ENCODE measurements around the gene CYP26B1.

CYP26B1 gene

DNA sequence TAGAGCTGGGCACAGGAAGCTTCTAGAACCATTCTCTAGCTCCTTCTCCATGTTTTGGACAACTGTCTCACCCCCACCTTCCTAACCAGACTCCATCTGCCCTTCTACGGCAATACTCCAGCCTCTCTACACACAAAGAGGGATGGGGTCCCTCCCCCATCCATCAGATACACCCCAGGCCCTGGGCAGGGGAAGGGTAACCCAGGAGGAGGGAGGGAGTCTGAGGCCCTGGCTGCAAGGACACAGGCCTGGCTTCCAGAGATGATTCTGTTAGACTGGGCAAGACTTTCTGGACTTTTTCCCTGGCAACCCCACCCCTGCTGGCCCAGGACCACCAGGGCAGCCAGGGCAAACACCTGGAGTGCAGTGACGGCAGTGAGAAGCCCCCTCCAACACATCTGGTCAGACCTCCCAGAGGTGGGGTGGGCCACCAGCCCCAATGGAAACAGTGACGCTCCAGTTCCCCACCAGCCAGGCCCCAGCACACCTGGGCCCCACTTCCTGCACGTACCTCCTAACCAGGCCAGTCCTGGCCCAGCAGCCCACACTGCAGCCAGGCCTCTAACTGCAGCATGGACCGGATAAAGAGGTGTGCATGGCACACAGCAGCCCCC lies 6.5 kb downstream of the CYP26B1 start:
- peaks cover 42% of the 10 kb centered on the region for H3K27me3 ChIP-seq (ENCODE audit: control insufficient read depth, insufficient read depth, low read length)
- H3K27ac ChIP-seq (ENCODE audit: low read length), result no peak overlapping the region
- no peaks in the 10 kb centered on the region for H3K9me3 ChIP-seq (ENCODE audit: control insufficient read depth, insufficient read depth, low read length)
- peaks cover 5% of the 10 kb centered on the region; the same call in 1 of the 2 replicates for H3K4me1 ChIP-seq (ENCODE audit: control insufficient read depth, insufficient read depth, low read length)
- no peak overlapping the region for H3K4me3 ChIP-seq (ENCODE audit: low read length)
- H3K36me3 ChIP-seq (ENCODE audit: control insufficient read depth, insufficient read depth, low read length), result no peaks in the 10 kb centered on the region
- WGBS (ENCODE audit: insufficient coverage, insufficient read length), result no CpG with 5 or more reads among the region's 5 CpGs
- no peak for DNase-seq (ENCODE audit: low read depth, low spot score)

DNA sequence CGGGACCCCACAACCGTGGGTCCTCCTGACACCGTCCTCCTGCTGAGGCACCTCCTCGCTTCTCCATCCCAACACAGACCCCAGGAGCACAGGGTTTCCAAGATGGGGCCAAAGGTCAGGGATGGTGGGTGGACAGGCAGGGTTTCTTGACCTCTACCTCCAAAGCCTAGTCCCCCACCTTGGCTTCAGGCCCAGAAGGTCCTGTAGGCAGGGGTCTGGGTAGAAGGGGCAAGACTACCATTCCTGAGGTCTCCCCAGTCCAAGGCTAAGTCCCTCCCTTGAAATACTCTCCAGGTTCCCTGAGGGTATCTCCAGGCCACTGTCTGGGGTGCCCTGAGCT lies 7.1 kb downstream of the CYP26B1 start:
- DNase-seq (ENCODE audit: low read depth, low spot score), result no peak
- WGBS (ENCODE audit: insufficient coverage, insufficient read length), result no CpG with 5 or more reads among the region's 4 CpGs
- Histone ChIP-seq H3K27ac (ENCODE audit: low read length) (no peak overlapping the region), H3K9me3 (ENCODE audit: control insufficient read depth, insufficient read depth, low read length) (no peaks in the 10 kb centered on the region), H3K4me1 (ENCODE audit: control insufficient read depth, insufficient read depth, low read length) (peaks cover 5% of the 10 kb centered on the region; the same call in 1 of the 2 replicates), H3K4me3 (ENCODE audit: low read length) (no peak overlapping the region), H3K36me3 (ENCODE audit: control insufficient read depth, insufficient read depth, low read length) (no peaks in the 10 kb centered on the region), H3K27me3 (ENCODE audit: control insufficient read depth, insufficient read depth, low read length) (peaks cover 38% of the 10 kb centered on the region)

DNA sequence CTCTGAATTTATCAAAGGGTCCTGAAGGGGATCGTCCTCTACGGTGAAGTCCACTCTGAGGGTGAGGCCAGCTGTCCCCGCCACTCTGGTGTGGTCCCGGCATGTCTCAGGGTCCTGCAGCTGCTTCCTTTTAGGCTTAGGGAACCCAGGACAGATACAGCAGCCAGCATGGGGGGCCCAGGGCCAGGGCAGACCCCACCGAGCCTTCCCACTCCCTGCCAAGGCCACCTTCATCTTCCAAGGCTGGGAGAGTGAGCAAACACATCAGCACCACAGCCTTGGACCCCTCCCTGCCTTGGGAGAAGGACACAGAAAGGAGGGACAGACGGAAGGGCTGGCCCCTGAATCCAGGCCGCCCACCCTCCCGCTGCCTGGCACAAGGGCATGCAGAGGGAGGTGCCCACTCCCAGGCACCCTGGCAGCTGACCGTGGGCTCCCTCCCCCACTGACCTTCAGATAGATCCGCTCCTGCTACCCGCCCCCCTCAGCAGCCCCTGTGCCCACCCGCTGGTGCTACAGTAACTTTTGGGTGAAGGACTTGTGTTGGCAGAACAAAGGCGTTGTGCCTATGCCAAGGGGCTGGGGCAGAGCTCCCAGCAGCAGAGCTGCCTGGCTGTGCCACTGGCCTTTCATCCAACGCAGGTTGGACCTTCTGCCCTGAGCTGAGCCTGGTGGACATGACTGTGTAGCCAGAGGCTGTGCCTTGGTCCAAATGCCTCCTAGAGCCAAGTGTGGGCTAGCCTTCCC lies 7.6 kb downstream of the CYP26B1 start:
- Histone ChIP-seq H3K27me3 (ENCODE audit: control insufficient read depth, insufficient read depth, low read length) (peaks cover 38% of the 10 kb centered on the region), H3K4me1 (ENCODE audit: control insufficient read depth, insufficient read depth, low read length) (peaks cover 5% of the 10 kb centered on the region; the same call in 1 of the 2 replicates), H3K9me3 (ENCODE audit: control insufficient read depth, insufficient read depth, low read length) (no peaks in the 10 kb centered on the region), H3K4me3 (ENCODE audit: low read length) (no peak overlapping the region), H3K27ac (ENCODE audit: low read length) (no peak overlapping the region), H3K36me3 (ENCODE audit: control insufficient read depth, insufficient read depth, low read length) (no peaks in the 10 kb centered on the region; the same call in 1 of the 2 replicates)
- WGBS (ENCODE audit: insufficient coverage, insufficient read length), result no CpG with 5 or more reads among the region's 14 CpGs
- DNase-seq (ENCODE audit: low read depth, low spot score), result no peak

DNA sequence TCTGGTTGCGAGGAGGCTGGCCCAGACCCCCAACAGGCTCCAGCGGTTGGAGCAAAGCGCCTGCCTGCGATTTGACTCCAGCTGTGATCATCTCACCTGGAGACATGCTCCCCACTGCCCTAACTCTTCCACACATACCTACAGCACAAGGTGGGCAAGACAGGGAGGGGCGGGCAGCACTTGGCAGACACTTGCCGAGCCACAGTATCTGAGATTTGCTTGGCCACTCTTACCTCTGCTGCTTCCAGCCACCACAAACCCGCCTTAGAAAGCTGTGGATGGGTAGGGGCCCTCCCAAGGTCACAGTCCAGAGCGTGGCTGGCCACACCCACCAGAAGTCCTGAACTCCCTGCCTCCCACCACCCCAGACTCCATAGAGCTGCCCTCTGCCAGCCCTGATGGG lies 8.2 kb downstream of the CYP26B1 start:
- H3K27ac ChIP-seq (ENCODE audit: low read length), result no peak overlapping the region
- H3K9me3 ChIP-seq (ENCODE audit: control insufficient read depth, insufficient read depth, low read length), result no peaks in the 10 kb centered on the region
- H3K4me3 ChIP-seq (ENCODE audit: low read length), result no peak overlapping the region
- H3K4me1 ChIP-seq (ENCODE audit: control insufficient read depth, insufficient read depth, low read length), result peaks cover 5% of the 10 kb centered on the region; the same call in 1 of the 2 replicates
- H3K27me3 ChIP-seq (ENCODE audit: control insufficient read depth, insufficient read depth, low read length), result peaks cover 38% of the 10 kb centered on the region
- H3K36me3 ChIP-seq (ENCODE audit: control insufficient read depth, insufficient read depth, low read length), result no peaks in the 10 kb centered on the region; the same call in 1 of the 2 replicates
- no peak for DNase-seq (ENCODE audit: low read depth, low spot score)
- no CpG with 5 or more reads among the region's 8 CpGs for WGBS (ENCODE audit: insufficient coverage, insufficient read length)

- no peak overlapping the region for H3K4me3 ChIP-seq (ENCODE audit: low read length)
- no peaks in the 10 kb centered on the region for H3K9me3 ChIP-seq (ENCODE audit: control insufficient read depth, insufficient read depth, low read length)
- H3K36me3 ChIP-seq (ENCODE audit: control insufficient read depth, insufficient read depth, low read length), result no peaks in the 10 kb centered on the region; the same call in 1 of the 2 replicates
- no peak overlapping the region for H3K27ac ChIP-seq (ENCODE audit: low read length)
- no CpG with 5 or more reads among the region's 14 CpGs for WGBS (ENCODE audit: insufficient coverage, insufficient read length)
- no peak for DNase-seq (ENCODE audit: low read depth, low spot score)
- H3K27me3 ChIP-seq (ENCODE audit: control insufficient read depth, insufficient read depth, low read length), result peaks cover 35% of the 10 kb centered on the region
- peaks cover 3% of the 10 kb centered on the region; the same call in 1 of the 2 replicates for H3K4me1 ChIP-seq (ENCODE audit: control insufficient read depth, insufficient read depth, low read length)
These were observed 8.7 kb downstream of the CYP26B1 start for GRCh38 chr2:72138921-72139381.

- 0 out of 2 replicates have a peak, but pooled peaks cover 3% of the 10 kb centered on the region for H3K4me1 ChIP-seq (ENCODE audit: control insufficient read depth, insufficient read depth, low read length)
- H3K9me3 ChIP-seq (ENCODE audit: control insufficient read depth, insufficient read depth, low read length), result no peaks in the 10 kb centered on the region
- H3K27me3 ChIP-seq (ENCODE audit: control insufficient read depth, insufficient read depth, low read length), result peaks cover 28% of the 10 kb centered on the region
- no peak overlapping the region for H3K4me3 ChIP-seq (ENCODE audit: low read length)
- no peak overlapping the region for H3K27ac ChIP-seq (ENCODE audit: low read length)
- DNase-seq (ENCODE audit: low read depth, low spot score), result no peak
- H3K36me3 ChIP-seq (ENCODE audit: control insufficient read depth, insufficient read depth, low read length), result no peaks in the 10 kb centered on the region; the same call in 1 of the 2 replicates
- WGBS (ENCODE audit: insufficient coverage, insufficient read length), result no CpG with 5 or more reads among the region's 24 CpGs
These were observed 9.4 kb downstream of the CYP26B1 start for GRCh38 chr2:72138011-72138881.

- DNase-seq (ENCODE audit: low read depth, low spot score), result no peak
- H3K27ac ChIP-seq (ENCODE audit: low read length), result no peak overlapping the region
- peaks cover 22% of the 10 kb centered on the region for H3K27me3 ChIP-seq (ENCODE audit: control insufficient read depth, insufficient read depth, low read length)
- H3K36me3 ChIP-seq (ENCODE audit: control insufficient read depth, insufficient read depth, low read length), result no peaks in the 10 kb centered on the region; the same call in 1 of the 2 replicates
- H3K9me3 ChIP-seq (ENCODE audit: control insufficient read depth, insufficient read depth, low read length), result no peaks in the 10 kb centered on the region
- 0 out of 2 replicates have a peak, but pooled peaks cover 1% of the 10 kb centered on the region for H3K4me1 ChIP-seq (ENCODE audit: control insufficient read depth, insufficient read depth, low read length)
- WGBS (ENCODE audit: insufficient coverage, insufficient read length), result no CpG with 5 or more reads among the region's 10 CpGs
- no peak overlapping the region for H3K4me3 ChIP-seq (ENCODE audit: low read length)
These were observed 10.1 kb downstream of the CYP26B1 start for GRCh38 chr2:72137498-72138010.

DNA sequence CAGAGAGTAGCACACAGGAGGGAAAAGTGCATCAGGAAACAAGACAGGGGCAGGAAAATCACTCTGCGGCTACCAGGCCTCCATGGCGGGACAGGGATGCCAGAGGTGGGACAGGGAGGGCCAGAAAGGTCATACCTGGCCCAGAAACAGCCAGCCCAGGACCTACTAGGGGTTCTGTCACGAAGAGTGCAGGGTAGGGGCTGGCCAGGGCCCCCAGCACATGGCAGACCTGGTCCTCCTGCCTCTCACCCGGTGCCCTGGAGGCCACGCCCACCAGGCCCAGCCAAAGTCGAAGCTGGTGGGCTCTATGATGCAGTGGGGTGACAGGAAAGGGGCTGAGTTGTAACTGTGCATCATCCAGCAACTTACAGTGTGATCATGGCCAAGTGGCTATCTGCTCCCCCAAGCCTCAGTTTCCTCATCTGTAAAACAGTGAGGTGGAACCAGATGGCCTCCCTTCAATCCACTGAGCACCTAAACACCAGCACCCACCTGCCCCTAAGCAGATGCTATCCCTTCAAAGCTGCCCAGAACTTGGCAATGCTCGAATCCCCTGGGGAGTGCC lies 10.6 kb downstream of the CYP26B1 start:
- DNase-seq (ENCODE audit: low read depth, low spot score), result no peak
- Histone ChIP-seq H3K9me3 (ENCODE audit: control insufficient read depth, insufficient read depth, low read length) (no peaks in the 10 kb centered on the region), H3K4me3 (ENCODE audit: low read length) (no peak overlapping the region), H3K4me1 (ENCODE audit: control insufficient read depth, insufficient read depth, low read length) (no peaks in the 10 kb centered on the region), H3K36me3 (ENCODE audit: control insufficient read depth, insufficient read depth, low read length) (no peaks in the 10 kb centered on the region; the same call in 1 of the 2 replicates), H3K27me3 (ENCODE audit: control insufficient read depth, insufficient read depth, low read length) (peaks cover 17% of the 10 kb centered on the region), H3K27ac (ENCODE audit: low read length) (no peak overlapping the region)
- WGBS (ENCODE audit: insufficient coverage, insufficient read length), result no CpG with 5 or more reads among the region's 7 CpGs

- Histone ChIP-seq H3K9me3 (ENCODE audit: control insufficient read depth, insufficient read depth, low read length) (no peaks in the 10 kb centered on the region), H3K27me3 (ENCODE audit: control insufficient read depth, insufficient read depth, low read length) (peaks cover 11% of the 10 kb centered on the region), H3K4me1 (ENCODE audit: control insufficient read depth, insufficient read depth, low read length) (no peaks in the 10 kb centered on the region), H3K27ac (ENCODE audit: low read length) (no peak overlapping the region), H3K36me3 (ENCODE audit: control insufficient read depth, insufficient read depth, low read length) (no peaks in the 10 kb centered on the region; the same call in 1 of the 2 replicates), H3K4me3 (ENCODE audit: low read length) (no peak overlapping the region)
- DNase-seq (ENCODE audit: low read depth, low spot score), result no peak
- WGBS (ENCODE audit: insufficient coverage, insufficient read length), result no CpG with 5 or more reads among the region's 10 CpGs
These were observed 11.3 kb downstream of the CYP26B1 start for GRCh38 chr2:72136331-72136730.
